Panc1 (cell line): ENCODE measurements around the gene SEPTIN2. TPM values are rescaled to one million over a fixed set of nuclear protein-coding genes. Genes with fewer than 3 reads are reported as not detected.

Experiments
- ATAC-seq: fragments of 200-7000 bp; cut with Tn5 transposase; 2 replicates; pipeline ENCODE4 v1.9.1; 2020; ENCODE audit warnings: mild to moderate bottlenecking, moderate library complexity
- Bru-seq: library from RNA; stranded (reverse); fragments of 400-500 nt; gene quantifications from one replicate; lab custom pipeline; 2021; lab: Mats Ljungman, UMichigan
- BruChase-seq, 2 experiments: library from RNA; stranded (reverse); fragments of 400-500 nt; gene quantifications; one replicate each; lab custom pipeline; 2021; lab: Mats Ljungman, UMichigan
- BruUV-seq: library from RNA; stranded (reverse); fragments of 400-500 nt; replicated peaks from 2 replicates; lab custom pipeline; 2021; lab: Mats Ljungman, UMichigan
- CTCF ChIA-PET: fragments of 300-600 bp; sonication (Branson Sonifier 250); formaldehyde crosslinking; loops from one replicate; lab custom pipeline; 2022; ENCODE audit warnings: antibody characterized with exemption; lab: Charles Lee
- POLR2A ChIA-PET: fragments of 300-600 bp; sonication (Branson Sonifier 250); formaldehyde crosslinking; loops from one replicate; lab custom pipeline; 2022; ENCODE audit warnings: antibody characterized with exemption; lab: Charles Lee
- DNase-seq: peaks from one replicate; pipeline ENCODE4 v3.0.0-alpha.2; 2010; ENCODE audit warnings: low read depth, low spot score
- H3K27ac ChIP-seq: 2 replicates; pipeline ENCODE4 v1.5.1; 2011; ENCODE audit warnings: mild to moderate bottlenecking, low read length, inconsistent platforms
- H3K27me3 ChIP-seq: fragments of 200-500 bp; sonication (Bioruptor generic); 2 replicates; pipeline ENCODE4 v1.6.0; 2014; ENCODE audit warnings: low read length, inconsistent platforms; ENCODE audit not compliant: control insufficient read depth, insufficient read depth
- H3K36me3 ChIP-seq: fragments of 200-500 bp; sonication (Bioruptor generic); 2 replicates; pipeline ENCODE4 v1.5.1; 2014; ENCODE audit warnings: inconsistent platforms, mild to moderate bottlenecking, low read length, moderate library complexity; ENCODE audit not compliant: control insufficient read depth, insufficient read depth
- H3K4me1 ChIP-seq: 2 replicates; pipeline ENCODE4 v1.5.1; 2011; ENCODE audit warnings: inconsistent platforms, mild to moderate bottlenecking, low read length, moderate library complexity; ENCODE audit not compliant: control insufficient read depth, insufficient read depth
- H3K4me3 ChIP-seq, 2 experiments: 2 replicates each; pipeline ENCODE4 v1.5.1; 2011 to 2012; ENCODE audit warnings: low read depth in 2 of 2, low read length in 2 of 2, mild to moderate bottlenecking in 2 of 2, inconsistent platforms in 1 of 2, moderate library complexity in 1 of 2
- H3K9me3 ChIP-seq: fragments of 200-500 bp; sonication (Bioruptor generic); 2 replicates; pipeline ENCODE4 v1.5.1; 2014; ENCODE audit warnings: low read depth, mild to moderate bottlenecking, inconsistent platforms, low read length, moderate library complexity; ENCODE audit not compliant: control insufficient read depth, insufficient read depth
- CTCF ChIP-seq: fragments of 450-650 bp; IDR thresholded peaks from 2 replicates; pipeline ENCODE4 v1.5.1; 2017; ENCODE audit warnings: mild to moderate bottlenecking
- POLR2AphosphoS5 ChIP-seq: IDR thresholded peaks from 2 replicates; pipeline ENCODE4 v1.6.1; 2012; ENCODE audit warnings: mild to moderate bottlenecking, low read depth, low read length, moderate library complexity
- REST ChIP-seq, 2 experiments: IDR thresholded peaks; 2 replicates each; pipeline ENCODE4 v1.6.1; 2011 to 2012; ENCODE audit warnings: low read depth in 2 of 2, control low read depth in 1 of 2, low read length in 1 of 2, mild to moderate bottlenecking in 1 of 2, moderate library complexity in 1 of 2; ENCODE audit not compliant: insufficient read depth in 1 of 2
- SIN3A ChIP-seq: IDR thresholded peaks from 2 replicates; pipeline ENCODE4 v1.6.1; 2012; ENCODE audit warnings: low read depth, mild to moderate bottlenecking, low read length, moderate library complexity, borderline replicate concordance; ENCODE audit not compliant: insufficient read depth
- TCF7L2 ChIP-seq: IDR thresholded peaks from 2 replicates; pipeline ENCODE4 v1.6.1; 2011; ENCODE audit warnings: mild to moderate bottlenecking, low read depth, low read length, inconsistent platforms
- in situ Hi-C: cut with HindIII; loops from 2 replicates; pipeline ENCODE4 v1.10.0; 2016; ENCODE audit warnings: low sequenced_read_pairs, low pct_unique_long_range_greater_than_20kb
- intact Hi-C: fragments of 100-400 bp; cut with micrococcal nuclease; formaldehyde crosslinking; loops from one replicate; pipeline ENCODE4 v1.10.0; 2022; ENCODE audit not compliant: unreplicated experiment
- long read RNA-seq: library from polyadenylated mRNA; unstranded; transcript quantifications from one replicate; pipeline ENCODE4 v2.0.0, GENCODE V29; 2021; ENCODE audit not compliant: unreplicated experiment
- polyA plus RNA-seq: library from polyadenylated mRNA; unstranded; fragments of >200 nt; gene quantifications from one replicate; pipeline ENCODE4 v1.2.1, GENCODE V29; 2012; ENCODE audit warnings: missing spikeins; ENCODE audit not compliant: insufficient read length
- total RNA-seq: library from RNA; stranded (reverse); gene quantifications from one replicate; pipeline ENCODE4 v1.2.1, GENCODE V29; 2021; ENCODE audit not compliant: unreplicated experiment

Gene SEPTIN2
- 303 TPM for total RNA-seq
- polyA plus RNA-seq, result 243 TPM
- percentile 97 among the genes with signal in this experiment for Bru-seq, nascent RNA
- BruChase-seq, experiment 1, labeled RNA remaining after a 2-hour chase, result percentile 98 among the genes with signal in this experiment
- BruChase-seq, experiment 2, labeled RNA remaining after a 6-hour chase, result percentile 98 among the genes with signal in this experiment
- long read RNA-seq, transcript SEPT2-203 (13 exons, 3,315 nt), result major isoform, 789 of 1,192 reads
- long read RNA-seq, transcript SEPT2-208 (12 exons, 3,267 nt), result minor isoform, 17 of 1,192 reads
- long read RNA-seq, transcript SEPT2-204 (13 exons, 3,701 nt), result minor isoform, 66 of 1,192 reads
- long read RNA-seq, transcript SEPT2-238 (4 exons, 740 nt), result minor isoform, 6 of 1,192 reads
- long read RNA-seq, partial matches to known transcripts, result 89 of 1,192 reads
- long read RNA-seq, other reads (novel, unspliced or antisense), result 222 of 1,192 reads

DNA sequence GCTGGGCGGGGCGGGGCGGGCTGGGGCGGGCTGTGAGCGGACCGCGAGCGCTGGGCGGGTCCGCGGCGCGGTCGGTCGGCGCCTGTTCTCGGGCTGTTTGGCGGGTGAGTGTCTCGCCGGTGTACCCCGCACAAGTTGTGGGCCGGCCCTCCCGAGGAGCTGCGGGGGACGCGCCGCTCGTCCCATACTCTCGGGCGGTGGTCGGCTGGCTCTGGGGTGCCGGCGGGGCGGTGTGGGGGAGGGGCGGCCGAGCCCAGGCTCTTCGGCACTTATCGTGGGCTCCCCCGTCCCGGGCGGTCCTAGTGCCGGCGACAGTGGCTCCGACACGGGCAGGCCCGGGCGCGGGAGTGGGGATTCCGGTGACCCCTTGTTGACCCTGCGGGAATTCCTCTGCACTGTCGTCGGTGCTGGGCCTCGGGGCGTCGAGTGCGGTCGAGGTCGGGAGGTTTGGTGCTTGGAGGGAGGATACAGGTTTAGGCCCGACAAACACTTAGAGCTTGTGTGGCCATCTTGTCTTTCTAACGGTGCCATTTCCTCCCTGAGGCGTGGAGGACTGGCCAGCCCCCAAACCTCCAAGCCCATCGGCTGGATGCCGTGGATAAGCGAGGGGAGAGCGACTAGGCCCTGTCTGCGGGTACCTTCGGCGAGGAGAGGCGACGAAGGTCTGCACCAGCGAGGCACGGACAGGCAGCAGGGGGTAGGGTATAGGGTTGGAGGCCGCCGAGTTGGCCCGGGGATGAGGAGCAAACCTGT, at the start of gene SEPTIN2:
TSS of gene SEPTIN2 (plus strand) at position 47 of the 753 bp plus-strand sequence. CDS start 8,308 bp downstream, outside the sequence.
- no peak for TF ChIP-seq REST (IDR thresholded peaks at IDR 0.05; ENCODE audit: insufficient read depth in 1 of 2, low read depth in 2 of 2, low read length in 1 of 2)
- no peak for TF ChIP-seq CTCF
- no peak; the same call in none of the 2 replicates for TF ChIP-seq POLR2AphosphoS5
- TF ChIP-seq SIN3A, result no peak
- no peak for TF ChIP-seq TCF7L2
- Histone ChIP-seq H3K9me3 (no peaks in the 10 kb centered on the region), H3K27ac (peak within 1 kb of the TSS; percentile 99), H3K4me1 (peaks cover 57% of the 10 kb centered on the region), H3K36me3 (peaks cover 8% of the 10 kb centered on the region), H3K4me3 (peak within 1 kb of the TSS; percentile 88 to 99), H3K27me3 (no peaks in the 10 kb centered on the region)
- DNase-seq (no peak), ATAC-seq (peak; percentile 64)
- POLR2A ChIA-PET, result interaction anchor here (0.6 to 1.2 kb wide), 2 partner anchors 22 to 41 kb away, joined by 4 to 8 read pairs; no protein-coding TSS in a partner anchor
- BruUV-seq, result no TSS peak
- CTCF ChIA-PET, result interaction anchor here (0.6 kb wide), 1 partner anchor 729 kb away, joined by 9 read pairs; no protein-coding TSS in a partner anchor
- intact Hi-C loops, result no loop called here
- in situ Hi-C loops, result no loop called here

DNA sequence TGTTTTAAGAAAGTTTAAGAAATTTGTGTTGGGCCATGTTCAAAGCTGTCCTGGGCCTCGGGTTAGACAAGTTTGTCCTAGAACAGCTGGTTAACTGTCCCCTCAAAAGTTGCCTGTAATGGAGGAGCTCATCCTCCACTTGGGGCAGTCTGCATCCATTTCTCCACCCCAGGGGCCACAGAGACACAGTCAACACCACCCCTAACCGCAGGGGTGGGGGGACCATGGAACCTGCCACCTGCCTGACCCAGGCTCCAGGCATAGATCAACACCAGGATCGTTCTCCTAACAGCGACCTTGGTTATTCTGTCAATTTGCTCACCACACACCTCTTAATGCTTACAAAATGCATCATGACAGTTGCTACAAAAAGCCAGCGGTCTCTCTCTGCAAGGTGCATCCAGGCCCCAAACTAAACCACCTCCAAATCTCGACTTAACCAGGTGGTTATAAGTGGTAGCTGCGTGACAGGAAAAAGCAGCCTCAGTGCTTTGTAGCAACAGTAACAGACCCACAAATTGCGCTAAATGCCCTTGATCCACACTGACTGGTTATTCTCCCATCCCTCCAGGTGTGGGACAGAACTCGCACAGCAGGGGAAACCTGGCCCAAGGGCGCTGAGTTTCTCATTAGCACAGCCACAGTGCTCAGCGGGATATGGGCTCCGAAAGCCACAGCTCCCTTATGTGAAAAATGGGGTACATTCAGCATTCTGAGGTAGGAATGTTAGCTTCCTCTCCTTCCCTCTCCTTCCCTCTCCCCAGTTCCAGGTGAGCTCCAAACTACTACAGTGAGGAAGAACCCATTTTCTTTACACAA, 48.3 kb upstream of the SEPTIN2 start:
- Histone ChIP-seq H3K27ac (no peak overlapping the region), H3K27me3 (no peaks in the 10 kb centered on the region), H3K4me3 (no peak overlapping the region), H3K4me1 (peaks cover 31% of the 10 kb centered on the region), H3K36me3 (peaks cover 23% of the 10 kb centered on the region), H3K9me3 (no peaks in the 10 kb centered on the region)
- TF ChIP-seq TCF7L2 (no peak), SIN3A (no peak), CTCF (no peak; the same call in 1 of the 2 replicates), POLR2AphosphoS5 (no peak), REST (IDR thresholded peaks at IDR 0.05; ENCODE audit: insufficient read depth in 1 of 2, low read depth in 2 of 2, low read length in 1 of 2) (no peak)
- ChIA-PET CTCF (no interaction called here), POLR2A (no interaction called here)
- ATAC-seq (no peak), DNase-seq (no peak)
- no TSS peak for BruUV-seq
- in situ Hi-C loops, result no loop called here
- intact Hi-C loops, result no loop called here
